Ishikawa (cell line): ENCODE data around the gene KLHL12.

Source experiments
- CEBPB ChIP-seq: IDR thresholded peaks from 2 replicates; pipeline ENCODE4 v1.6.1; 2012
- CREB1 ChIP-seq: IDR thresholded peaks from 2 replicates; pipeline ENCODE4 v1.6.1; 2012; ENCODE audit warnings: low read depth
- EGR1 ChIP-seq: IDR thresholded peaks from 2 replicates; pipeline ENCODE4 v1.6.1; 2012
- EP300 ChIP-seq: IDR thresholded peaks from 2 replicates; pipeline ENCODE4 v1.6.1; 2012; ENCODE audit warnings: borderline replicate concordance
- FOXM1 ChIP-seq: IDR thresholded peaks from 2 replicates; pipeline ENCODE4 v1.6.1; 2012; ENCODE audit warnings: low read depth, borderline replicate concordance
- NFIC ChIP-seq: IDR thresholded peaks from 2 replicates; pipeline ENCODE4 v1.6.1; 2012
- RAD21 ChIP-seq: IDR thresholded peaks from 2 replicates; pipeline ENCODE4 v1.6.1; 2012; ENCODE audit warnings: low read depth
- TAF1 ChIP-seq: IDR thresholded peaks from 2 replicates; pipeline ENCODE4 v1.6.1; 2012; ENCODE audit warnings: low read depth, mild to moderate bottlenecking
- TCF12 ChIP-seq: IDR thresholded peaks from 2 replicates; pipeline ENCODE4 v1.6.1; 2012; ENCODE audit warnings: low read depth
- TEAD4 ChIP-seq: IDR thresholded peaks from 2 replicates; pipeline ENCODE4 v1.6.1; 2012
- YY1 ChIP-seq: IDR thresholded peaks from 2 replicates; pipeline ENCODE4 v1.6.1; 2012; ENCODE audit warnings: low read depth
- TF ChIP-seq, protein P1 (sequence below): IDR thresholded peaks from 2 replicates; pipeline ENCODE4 v1.6.1; 2012; ENCODE audit warnings: low read depth, mild to moderate bottlenecking
- TF ChIP-seq, protein P2 (sequence below): IDR thresholded peaks from 2 replicates; pipeline ENCODE4 v1.6.1; 2012
- TF ChIP-seq, protein P3 (sequence below): IDR thresholded peaks from 2 replicates; pipeline ENCODE4 v1.6.1; 2012

DNA sequence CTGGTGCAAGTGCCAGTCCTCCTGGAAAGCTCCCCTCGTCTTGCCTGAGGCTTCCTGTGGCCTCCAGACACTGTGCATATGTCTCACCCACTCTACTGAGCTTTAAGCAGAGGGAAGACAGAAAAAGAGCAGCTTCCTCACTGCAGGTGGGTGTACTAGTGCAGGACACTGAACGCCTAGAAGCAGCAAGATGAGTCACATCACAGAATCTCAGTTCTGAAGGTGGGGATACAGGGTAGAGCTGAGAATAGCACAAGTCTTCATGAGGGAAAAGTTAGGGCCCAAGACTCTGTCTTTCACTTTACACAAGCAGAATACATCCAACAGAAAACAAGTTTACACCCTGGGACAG lies 78.9 kb downstream of the KLHL12 start:
- no peak for TF ChIP-seq EP300
- TF ChIP-seq, protein P1, sequence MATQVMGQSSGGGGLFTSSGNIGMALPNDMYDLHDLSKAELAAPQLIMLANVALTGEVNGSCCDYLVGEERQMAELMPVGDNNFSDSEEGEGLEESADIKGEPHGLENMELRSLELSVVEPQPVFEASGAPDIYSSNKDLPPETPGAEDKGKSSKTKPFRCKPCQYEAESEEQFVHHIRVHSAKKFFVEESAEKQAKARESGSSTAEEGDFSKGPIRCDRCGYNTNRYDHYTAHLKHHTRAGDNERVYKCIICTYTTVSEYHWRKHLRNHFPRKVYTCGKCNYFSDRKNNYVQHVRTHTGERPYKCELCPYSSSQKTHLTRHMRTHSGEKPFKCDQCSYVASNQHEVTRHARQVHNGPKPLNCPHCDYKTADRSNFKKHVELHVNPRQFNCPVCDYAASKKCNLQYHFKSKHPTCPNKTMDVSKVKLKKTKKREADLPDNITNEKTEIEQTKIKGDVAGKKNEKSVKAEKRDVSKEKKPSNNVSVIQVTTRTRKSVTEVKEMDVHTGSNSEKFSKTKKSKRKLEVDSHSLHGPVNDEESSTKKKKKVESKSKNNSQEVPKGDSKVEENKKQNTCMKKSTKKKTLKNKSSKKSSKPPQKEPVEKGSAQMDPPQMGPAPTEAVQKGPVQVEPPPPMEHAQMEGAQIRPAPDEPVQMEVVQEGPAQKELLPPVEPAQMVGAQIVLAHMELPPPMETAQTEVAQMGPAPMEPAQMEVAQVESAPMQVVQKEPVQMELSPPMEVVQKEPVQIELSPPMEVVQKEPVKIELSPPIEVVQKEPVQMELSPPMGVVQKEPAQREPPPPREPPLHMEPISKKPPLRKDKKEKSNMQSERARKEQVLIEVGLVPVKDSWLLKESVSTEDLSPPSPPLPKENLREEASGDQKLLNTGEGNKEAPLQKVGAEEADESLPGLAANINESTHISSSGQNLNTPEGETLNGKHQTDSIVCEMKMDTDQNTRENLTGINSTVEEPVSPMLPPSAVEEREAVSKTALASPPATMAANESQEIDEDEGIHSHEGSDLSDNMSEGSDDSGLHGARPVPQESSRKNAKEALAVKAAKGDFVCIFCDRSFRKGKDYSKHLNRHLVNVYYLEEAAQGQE: no peak
- TF ChIP-seq, protein P2, sequence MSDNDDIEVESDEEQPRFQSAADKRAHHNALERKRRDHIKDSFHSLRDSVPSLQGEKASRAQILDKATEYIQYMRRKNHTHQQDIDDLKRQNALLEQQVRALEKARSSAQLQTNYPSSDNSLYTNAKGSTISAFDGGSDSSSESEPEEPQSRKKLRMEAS: no peak
- TF ChIP-seq CEBPB: no peak
- TF ChIP-seq EGR1: no peak
- no peak for TF ChIP-seq TEAD4
- TF ChIP-seq, protein P3, sequence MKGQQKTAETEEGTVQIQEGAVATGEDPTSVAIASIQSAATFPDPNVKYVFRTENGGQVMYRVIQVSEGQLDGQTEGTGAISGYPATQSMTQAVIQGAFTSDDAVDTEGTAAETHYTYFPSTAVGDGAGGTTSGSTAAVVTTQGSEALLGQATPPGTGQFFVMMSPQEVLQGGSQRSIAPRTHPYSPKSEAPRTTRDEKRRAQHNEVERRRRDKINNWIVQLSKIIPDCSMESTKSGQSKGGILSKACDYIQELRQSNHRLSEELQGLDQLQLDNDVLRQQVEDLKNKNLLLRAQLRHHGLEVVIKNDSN: no peak
- TF ChIP-seq TAF1: no peak
- no peak for TF ChIP-seq CREB1
- no peak for TF ChIP-seq YY1
- TF ChIP-seq FOXM1: no peak
- no peak for TF ChIP-seq RAD21
- no peak for TF ChIP-seq NFIC
- TF ChIP-seq TCF12: no peak
